ENCODE results near the gene BANP.

DNA sequence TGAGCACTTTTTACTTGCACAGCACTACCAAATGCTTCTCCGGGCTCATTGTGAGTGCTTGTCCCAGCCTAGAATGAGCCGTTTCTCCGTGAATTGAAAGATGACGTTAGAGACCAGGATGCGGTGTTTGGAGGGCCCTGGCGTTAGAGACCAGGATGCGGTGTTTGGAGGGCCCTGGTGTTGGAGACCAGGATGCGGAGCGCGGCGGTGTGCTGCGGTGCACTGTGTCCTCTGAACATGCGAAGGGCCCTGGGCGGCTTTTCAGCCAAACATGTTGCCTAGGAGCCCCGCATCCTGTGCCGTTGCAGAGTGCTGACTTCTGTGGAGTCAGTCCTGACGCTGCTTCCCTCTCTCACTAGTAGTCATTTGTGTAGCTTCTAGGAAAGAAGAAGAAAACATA, 42.7 kb downstream of the BANP start:
- no peak for TF ChIP-seq POLR2A (IDR thresholded peaks at IDR 0.05)
- TF ChIP-seq, protein P1, sequence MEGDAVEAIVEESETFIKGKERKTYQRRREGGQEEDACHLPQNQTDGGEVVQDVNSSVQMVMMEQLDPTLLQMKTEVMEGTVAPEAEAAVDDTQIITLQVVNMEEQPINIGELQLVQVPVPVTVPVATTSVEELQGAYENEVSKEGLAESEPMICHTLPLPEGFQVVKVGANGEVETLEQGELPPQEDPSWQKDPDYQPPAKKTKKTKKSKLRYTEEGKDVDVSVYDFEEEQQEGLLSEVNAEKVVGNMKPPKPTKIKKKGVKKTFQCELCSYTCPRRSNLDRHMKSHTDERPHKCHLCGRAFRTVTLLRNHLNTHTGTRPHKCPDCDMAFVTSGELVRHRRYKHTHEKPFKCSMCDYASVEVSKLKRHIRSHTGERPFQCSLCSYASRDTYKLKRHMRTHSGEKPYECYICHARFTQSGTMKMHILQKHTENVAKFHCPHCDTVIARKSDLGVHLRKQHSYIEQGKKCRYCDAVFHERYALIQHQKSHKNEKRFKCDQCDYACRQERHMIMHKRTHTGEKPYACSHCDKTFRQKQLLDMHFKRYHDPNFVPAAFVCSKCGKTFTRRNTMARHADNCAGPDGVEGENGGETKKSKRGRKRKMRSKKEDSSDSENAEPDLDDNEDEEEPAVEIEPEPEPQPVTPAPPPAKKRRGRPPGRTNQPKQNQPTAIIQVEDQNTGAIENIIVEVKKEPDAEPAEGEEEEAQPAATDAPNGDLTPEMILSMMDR (IDR thresholded peaks at IDR 0.05) = no peak
